Natural killer cell (primary cell): ENCODE measurements around the gene REXO2. TPM values are rescaled to one million over a fixed set of nuclear protein-coding genes. Genes with fewer than 3 reads are reported as not detected.

Experiments used
- ATAC-seq, 3 donors: fragments of 150-1000 bp in 2 of 3; fragments of 200-7000 bp in 1 of 3; cut with Tn5 transposase; 1 replicate in 1 of 3; 2 replicates in 2 of 3; pipeline ENCODE4 v1.10.0; 2021; ENCODE audit warnings: mild to moderate bottlenecking in 2 of 3, moderate library complexity in 2 of 3
- DNase-seq, 2 donors: peaks; one replicate each; pipeline versions ENCODE4 v3.0.0 to v3.0.0-alpha.2; 2013 to 2021; ENCODE audit warnings: mixed read lengths in 1 of 2
- H3K27ac ChIP-seq: one replicate; pipeline ENCODE4 v1.5.1; 2013; ENCODE audit warnings: mild to moderate bottlenecking, low read length
- H3K27me3 ChIP-seq: one replicate; pipeline ENCODE4 v1.6.1; 2013; ENCODE audit warnings: low read length; ENCODE audit not compliant: control insufficient read depth, insufficient read depth
- H3K36me3 ChIP-seq: one replicate; pipeline ENCODE4 v1.6.1; 2013; ENCODE audit warnings: low read length; ENCODE audit not compliant: control insufficient read depth, insufficient read depth
- H3K4me1 ChIP-seq: one replicate; pipeline ENCODE4 v1.6.1; 2013; ENCODE audit warnings: low read length; ENCODE audit not compliant: control insufficient read depth, insufficient read depth
- H3K4me3 ChIP-seq: one replicate; pipeline ENCODE4 v1.5.1; 2013; ENCODE audit warnings: low read length
- H3K9me3 ChIP-seq: one replicate; pipeline ENCODE4 v1.6.1; 2013; ENCODE audit warnings: low read length; ENCODE audit not compliant: control insufficient read depth, insufficient read depth
- H3K27ac Mint-ChIP-seq, 2 donors: one replicate each; pipeline ENCODE4 v1.8.0; 2022; ENCODE audit warnings: mild to moderate bottlenecking in 2 of 2, mixed read lengths in 2 of 2, moderate library complexity in 1 of 2
- H3K27me3 Mint-ChIP-seq, 2 donors: one replicate each; pipeline ENCODE4 v1.8.0; 2022; ENCODE audit warnings: low read depth in 2 of 2, mixed read lengths in 2 of 2
- H3K36me3 Mint-ChIP-seq: one replicate; pipeline ENCODE4 v1.8.0; 2022; ENCODE audit warnings: mixed read lengths
- H3K4me1 Mint-ChIP-seq, 2 donors: one replicate each; pipeline ENCODE4 v1.8.0; 2022; ENCODE audit warnings: mixed read lengths in 2 of 2
- H3K4me3 Mint-ChIP-seq: one replicate; pipeline ENCODE4 v1.8.0; 2022; ENCODE audit warnings: mild to moderate bottlenecking, moderate library complexity, mixed read lengths
- H3K9me3 Mint-ChIP-seq, 2 donors: one replicate each; pipeline ENCODE4 v1.8.0; 2022; ENCODE audit warnings: mixed read lengths in 2 of 2
- CTCF ChIP-seq: fragments of 200-600 bp; IDR thresholded peaks from one replicate; pipeline ENCODE4 v1.8.0; 2022; ENCODE audit warnings: antibody characterized with exemption
- WGBS: methylation state at CpG from one replicate; pipeline ENCODE4 v1.1.7; 2013; ENCODE audit warnings: missing lambda C conversion rate; ENCODE audit not compliant: insufficient coverage; 5-methylcytosine and 5-hydroxymethylcytosine counted together
- intact Hi-C: fragments of 100-400 bp; cut with micrococcal nuclease; formaldehyde crosslinking; loops from one replicate; pipeline ENCODE4 v1.14.2; 2022
- total RNA-seq, 4 donors: library from RNA; stranded (reverse); fragments of 120-200 nt in 1 of 4; gene quantifications; one replicate each; pipeline versions ENCODE4 v1.2.3 to v1.2.4, GENCODE V29; 2013 to 2022

REXO2 gene
- total RNA-seq, 3 donors from 2014 or later (not counting 1 experiment from before 2014, with no cell fraction given), result 21.4 to 32.8 (median 24.7) TPM

GRCh38 chr11:114479331-114479730, 40.1 kb downstream of the REXO2 start:
- Histone ChIP-seq H3K36me3 (no peaks in the 10 kb centered on the region), H3K27me3 (no peaks in the 10 kb centered on the region), H3K9me3 (no peaks in the 10 kb centered on the region), H3K4me3 (no peak overlapping the region), H3K27ac (no peak overlapping the region), H3K4me1 (no peaks in the 10 kb centered on the region)
- no peak for TF ChIP-seq CTCF
- DNase-seq, result no peak
- no peaks in the 10 kb centered on the region for H3K9me3 Mint-ChIP-seq
- WGBS, result 82% methylated on average over 1 of the region's 1 CpG
- no peak for ATAC-seq
- H3K36me3 Mint-ChIP-seq, result no peaks in the 10 kb centered on the region
- no peaks in the 10 kb centered on the region for H3K4me1 Mint-ChIP-seq
- no peak overlapping the region for H3K27ac Mint-ChIP-seq
- intact Hi-C loops, result no loop called here
- H3K27me3 Mint-ChIP-seq, result peaks cover 12 to 15% of the 10 kb centered on the region in 2 donors
- no peak overlapping the region for H3K4me3 Mint-ChIP-seq

GRCh38 chr11:114482114-114482513, 42.8 kb downstream of the REXO2 start:
- TF ChIP-seq CTCF, result no peak
- DNase-seq (no peak), ATAC-seq (no peak)
- no peak overlapping the region for H3K4me3 ChIP-seq
- H3K4me1 ChIP-seq, result no peaks in the 10 kb centered on the region
- Mint-ChIP-seq H3K27ac (no peak overlapping the region), H3K27me3 (peaks cover 14 to 25% of the 10 kb centered on the region in 2 donors), H3K4me1 (no peaks in the 10 kb centered on the region), H3K9me3 (no peaks in the 10 kb centered on the region), H3K36me3 (no peaks in the 10 kb centered on the region), H3K4me3 (no peak overlapping the region)
- intact Hi-C loops, result no loop called here
- no peaks in the 10 kb centered on the region for H3K27me3 ChIP-seq
- 83% methylated on average over 1 of the region's 1 CpG for WGBS
- H3K9me3 ChIP-seq, result no peaks in the 10 kb centered on the region
- H3K27ac ChIP-seq, result no peak overlapping the region
- H3K36me3 ChIP-seq, result no peaks in the 10 kb centered on the region

GRCh38 chr11:114483929-114484328, 44.7 kb downstream of the REXO2 start:
- WGBS, result 97% methylated on average over 2 of the region's 2 CpGs
- Mint-ChIP-seq H3K27ac (no peak overlapping the region), H3K27me3 (peaks cover 16 to 39% of the 10 kb centered on the region in 2 donors), H3K4me1 (no peaks in the 10 kb centered on the region), H3K9me3 (no peaks in the 10 kb centered on the region), H3K36me3 (peaks cover 11% of the 10 kb centered on the region), H3K4me3 (no peak overlapping the region)
- Histone ChIP-seq H3K4me1 (no peaks in the 10 kb centered on the region), H3K27ac (no peak overlapping the region), H3K36me3 (no peaks in the 10 kb centered on the region), H3K9me3 (no peaks in the 10 kb centered on the region), H3K27me3 (no peaks in the 10 kb centered on the region), H3K4me3 (no peak overlapping the region)
- intact Hi-C loops, result no loop called here
- ATAC-seq (no peak), DNase-seq (no peak)
- no peak for TF ChIP-seq CTCF

- Mint-ChIP-seq H3K9me3 (peaks cover 0 to 5% of the 10 kb centered on the region in 2 donors), H3K4me3 (no peak overlapping the region), H3K27ac (no peak overlapping the region), H3K27me3 (peaks cover 9 to 14% of the 10 kb centered on the region in 2 donors), H3K4me1 (no peaks in the 10 kb centered on the region), H3K36me3 (no peaks in the 10 kb centered on the region)
- Histone ChIP-seq H3K4me1 (no peaks in the 10 kb centered on the region), H3K9me3 (no peaks in the 10 kb centered on the region), H3K36me3 (no peaks in the 10 kb centered on the region), H3K27me3 (peaks cover 3% of the 10 kb centered on the region), H3K4me3 (no peak overlapping the region), H3K27ac (no peak overlapping the region)
- DNase-seq (no peak), ATAC-seq (no peak)
- 75% methylated on average over 1 of the region's 3 CpGs for WGBS
- no peak for TF ChIP-seq CTCF
- intact Hi-C loops, result no loop called here
These were observed 57.6 kb downstream of the REXO2 start for GRCh38 chr11:114496915-114497314.
